ENCODE data around the gene TUB.

Gene TUB

GRCh38 chr11:8069771-8070170, 11.2 kb upstream of the TUB start:
- Mint-ChIP-seq H3K27me3 (peaks cover 22% of the 10 kb centered on the region), H3K9me3 (no peaks in the 10 kb centered on the region), H3K4me1 (ENCODE audit: low read depth) (no peaks in the 10 kb centered on the region), H3K4me3 (no peak overlapping the region), H3K27ac (no peak overlapping the region), H3K36me3 (ENCODE audit: low read depth) (no peaks in the 10 kb centered on the region)
- intact Hi-C loops (cut with micrococcal nuclease) = no loop called here

DNA sequence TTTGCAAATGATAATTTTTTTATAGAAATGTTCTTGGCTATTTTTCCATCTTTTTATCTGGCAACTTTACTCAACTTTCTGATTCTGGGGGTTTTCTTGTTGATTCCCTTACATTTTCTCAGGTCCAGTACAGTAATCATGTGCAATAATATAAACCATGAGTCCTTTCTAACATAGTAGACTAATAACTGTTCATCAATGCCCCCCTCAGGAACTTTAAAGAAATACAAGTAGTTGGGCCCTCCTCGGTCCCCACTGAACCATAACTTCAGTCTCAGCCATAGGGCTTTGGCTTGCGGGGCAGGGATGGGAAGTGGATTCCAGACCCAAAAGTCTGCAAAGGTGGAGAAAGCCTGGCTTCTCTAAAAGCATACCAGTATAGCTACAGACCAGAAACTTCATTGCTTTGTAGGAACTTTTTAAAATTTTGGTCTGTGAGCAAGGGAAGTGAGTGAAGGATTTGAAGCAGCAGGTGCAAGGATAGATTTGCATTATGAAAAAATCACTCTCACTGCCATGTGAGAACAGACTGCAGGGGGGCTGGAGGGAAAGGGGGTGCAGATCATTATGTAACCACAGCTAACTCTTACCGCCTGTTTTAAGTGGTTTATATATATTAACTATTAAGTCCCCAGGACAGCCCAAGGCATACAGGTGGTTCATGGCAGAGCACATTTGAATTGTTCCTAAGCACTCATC, 10.4 kb upstream of the TUB start:
- H3K9me3 Mint-ChIP-seq = no peaks in the 10 kb centered on the region
- H3K27me3 Mint-ChIP-seq = peaks cover 22% of the 10 kb centered on the region
- no peak overlapping the region for H3K27ac Mint-ChIP-seq
- H3K4me3 Mint-ChIP-seq = no peak overlapping the region
- H3K4me1 Mint-ChIP-seq (ENCODE audit: low read depth) = no peaks in the 10 kb centered on the region
- intact Hi-C loops (cut with micrococcal nuclease) = no loop called here
- H3K36me3 Mint-ChIP-seq (ENCODE audit: low read depth) = no peaks in the 10 kb centered on the region

- no peaks in the 10 kb centered on the region for H3K36me3 Mint-ChIP-seq (ENCODE audit: low read depth)
- H3K9me3 Mint-ChIP-seq = no peaks in the 10 kb centered on the region
- H3K4me3 Mint-ChIP-seq = no peak overlapping the region
- H3K4me1 Mint-ChIP-seq (ENCODE audit: low read depth) = no peaks in the 10 kb centered on the region
- peaks cover 20% of the 10 kb centered on the region for H3K27me3 Mint-ChIP-seq
- H3K27ac Mint-ChIP-seq = no peak overlapping the region
- intact Hi-C loops (cut with micrococcal nuclease) = no loop called here
Observed at GRCh38 chr11:8071616-8072581, 9.1 kb upstream of the TUB start.

DNA sequence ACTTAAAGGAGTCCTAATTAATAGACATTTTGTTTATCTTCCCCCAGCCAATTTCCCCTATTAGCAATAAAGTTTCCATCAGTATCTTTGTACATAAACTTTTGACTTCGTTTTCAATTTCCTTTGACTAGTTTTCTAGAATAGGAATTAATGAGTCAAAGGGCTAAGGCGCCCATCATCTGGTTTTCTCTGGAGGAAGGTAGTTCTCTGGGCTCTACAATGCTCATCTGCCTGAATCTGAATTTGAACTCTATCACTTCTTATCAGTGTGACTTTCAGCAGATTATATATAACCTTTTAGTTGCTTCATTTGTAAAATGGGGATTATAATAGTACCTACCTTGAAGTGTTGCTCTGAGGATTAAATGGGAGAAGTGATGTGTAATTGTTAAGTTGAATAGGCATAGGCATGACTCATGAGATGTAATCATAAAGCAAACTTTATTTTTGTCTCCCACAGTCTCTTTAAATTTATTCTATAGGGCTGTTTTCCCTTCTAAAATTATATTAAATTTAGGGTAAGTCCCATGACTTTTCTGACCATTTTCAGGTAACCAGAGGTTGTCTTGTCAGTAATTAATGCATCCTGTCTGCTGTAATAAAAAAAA, 5.8 kb upstream of the TUB start:
- intact Hi-C loops (cut with micrococcal nuclease) = no loop called here
- H3K4me1 Mint-ChIP-seq (ENCODE audit: low read depth) = no peaks in the 10 kb centered on the region
- H3K27me3 Mint-ChIP-seq = peaks cover 26% of the 10 kb centered on the region
- no peak overlapping the region for H3K27ac Mint-ChIP-seq
- no peak overlapping the region for H3K4me3 Mint-ChIP-seq
- H3K36me3 Mint-ChIP-seq (ENCODE audit: low read depth) = no peaks in the 10 kb centered on the region
- H3K9me3 Mint-ChIP-seq = no peaks in the 10 kb centered on the region

DNA sequence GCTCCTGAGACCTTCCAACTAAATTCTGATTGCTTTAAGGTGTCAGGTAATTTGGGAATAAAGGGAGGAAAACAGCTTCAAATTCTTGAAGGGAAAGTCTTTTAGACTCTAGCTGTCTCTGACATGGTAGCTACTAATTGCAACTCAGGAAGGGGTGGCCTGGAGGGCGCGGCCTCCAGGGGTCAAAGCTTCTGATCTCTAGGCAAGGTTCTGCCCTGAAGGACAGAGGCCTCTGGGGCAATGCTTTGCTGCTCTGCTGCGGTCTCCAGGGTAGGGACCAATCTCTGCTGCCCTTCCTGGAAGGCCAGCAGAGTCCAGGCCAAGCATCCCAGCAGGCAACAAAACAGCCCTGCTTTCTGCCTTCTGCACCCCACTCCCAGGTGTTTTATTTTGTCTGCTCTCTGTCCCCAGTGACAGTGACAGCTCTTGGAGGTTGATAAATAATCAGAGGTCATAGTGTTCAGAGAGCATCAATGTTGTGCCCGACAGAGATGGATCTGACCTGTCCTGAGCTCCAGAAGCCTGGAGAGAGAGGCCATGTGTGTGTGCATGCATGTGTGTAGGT, 1.8 kb upstream of the TUB start:
- H3K4me1 Mint-ChIP-seq (ENCODE audit: low read depth) = no peaks in the 10 kb centered on the region
- H3K4me3 Mint-ChIP-seq = no peak overlapping the region
- no peaks in the 10 kb centered on the region for H3K9me3 Mint-ChIP-seq
- no peaks in the 10 kb centered on the region for H3K36me3 Mint-ChIP-seq (ENCODE audit: low read depth)
- no peak overlapping the region for H3K27ac Mint-ChIP-seq
- H3K27me3 Mint-ChIP-seq = peaks cover 49% of the 10 kb centered on the region
- intact Hi-C loops (cut with micrococcal nuclease) = no loop called here

DNA sequence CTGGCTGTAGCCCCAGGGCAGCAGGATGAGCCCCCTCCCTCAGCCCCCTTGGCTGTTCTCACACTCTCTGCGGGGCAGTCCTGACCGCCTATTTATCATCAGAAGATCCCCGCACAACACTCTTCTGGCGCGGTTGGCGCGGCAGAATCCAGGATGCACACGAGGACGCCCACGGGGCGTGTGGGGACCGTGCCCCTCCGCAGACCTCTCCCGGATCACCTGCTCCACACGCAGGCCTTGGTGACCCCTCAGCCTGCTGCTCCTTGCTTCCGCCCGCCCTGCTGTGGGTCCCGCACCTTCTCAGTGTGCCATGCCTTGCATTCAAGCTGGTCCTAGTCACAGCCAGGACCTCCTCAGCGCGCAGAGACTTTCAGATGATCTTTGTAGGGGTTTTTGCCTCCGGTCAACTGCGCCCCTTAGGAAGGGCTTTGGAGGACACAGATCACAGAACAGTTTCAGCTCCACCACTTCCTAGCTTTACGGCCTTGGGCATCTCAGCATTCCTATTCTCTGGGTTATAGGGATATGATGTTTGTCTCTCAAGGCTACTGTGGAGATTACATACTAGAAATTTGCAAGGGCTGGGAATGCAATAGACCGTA, 841 bp upstream of the TUB start:
- no peaks in the 10 kb centered on the region for H3K4me1 Mint-ChIP-seq (ENCODE audit: low read depth)
- intact Hi-C loops (cut with micrococcal nuclease) = no loop called here
- no peak overlapping the region for H3K4me3 Mint-ChIP-seq
- no peaks in the 10 kb centered on the region for H3K36me3 Mint-ChIP-seq (ENCODE audit: low read depth)
- no peaks in the 10 kb centered on the region for H3K9me3 Mint-ChIP-seq
- H3K27me3 Mint-ChIP-seq = peaks cover 51% of the 10 kb centered on the region
- H3K27ac Mint-ChIP-seq = no peak overlapping the region

DNA sequence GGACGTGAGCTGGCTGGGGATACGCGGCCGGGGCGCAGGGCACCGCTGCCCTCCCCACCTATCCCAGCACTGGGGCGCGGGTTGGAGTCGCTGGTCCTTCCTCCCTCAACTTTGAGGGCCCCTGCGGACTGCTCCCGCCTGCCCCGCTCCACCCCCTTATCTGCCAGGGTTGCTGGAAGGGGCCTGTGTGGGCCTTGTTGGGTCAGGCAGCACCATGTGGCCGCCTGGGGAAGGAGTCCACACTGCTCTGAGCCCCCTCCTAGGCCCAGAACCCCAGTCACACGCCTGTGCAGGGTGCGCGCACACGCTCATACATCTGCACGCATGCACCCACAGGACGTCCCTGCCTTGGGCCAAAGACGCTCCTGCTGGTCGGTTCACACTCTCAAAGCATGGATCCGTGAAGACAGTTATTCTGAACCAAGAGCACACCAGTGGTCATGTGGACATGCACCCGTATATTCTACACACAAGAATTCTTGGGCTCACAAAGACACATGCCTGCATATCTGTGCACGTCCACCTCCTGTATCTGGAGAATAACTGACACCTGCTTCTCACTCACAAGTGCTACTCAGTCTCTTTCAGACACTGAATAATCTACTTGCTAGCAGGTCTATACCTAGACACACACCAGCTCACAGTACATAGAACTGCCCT, 710 bp downstream of the TUB start:
- no peaks in the 10 kb centered on the region for H3K4me1 Mint-ChIP-seq (ENCODE audit: low read depth)

DNA sequence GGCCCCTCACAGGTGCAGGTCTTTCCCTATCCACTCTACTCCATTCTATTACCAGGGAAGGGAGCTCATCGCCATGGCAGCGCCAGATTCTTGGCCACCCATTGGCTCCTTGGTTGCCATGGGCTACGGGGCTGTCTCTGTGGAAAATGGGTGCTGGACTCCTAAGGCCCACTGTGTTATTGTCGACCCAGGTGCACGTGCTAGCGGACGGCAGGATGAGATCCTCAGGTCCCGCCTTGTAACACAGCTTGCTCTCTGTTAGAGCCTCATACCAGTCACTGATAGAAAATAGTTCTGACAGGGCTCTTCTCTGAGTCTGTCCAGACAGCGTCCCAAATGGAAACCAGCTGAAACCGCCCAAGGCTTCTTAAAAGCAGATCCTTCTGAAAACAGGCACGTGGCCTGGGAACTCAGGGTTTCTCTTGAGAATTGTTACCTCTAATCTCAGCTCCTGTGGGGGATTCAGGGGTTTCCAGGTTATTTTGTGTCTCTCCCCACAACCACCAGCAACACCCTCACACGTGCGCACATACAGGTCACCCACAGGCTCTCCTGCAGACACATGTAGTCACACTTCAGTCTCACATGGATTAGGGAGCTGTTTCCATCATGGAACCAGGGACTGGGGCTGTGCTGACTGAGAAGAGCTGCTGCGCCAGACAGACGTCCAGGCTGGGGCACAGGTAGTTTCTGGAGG, 1.5 kb downstream of the TUB start:
- Mint-ChIP-seq H3K4me1 (ENCODE audit: low read depth) (no peaks in the 10 kb centered on the region), H3K27me3 (peaks cover 54% of the 10 kb centered on the region), H3K4me3 (no peak overlapping the region), H3K9me3 (no peaks in the 10 kb centered on the region), H3K27ac (no peak overlapping the region), H3K36me3 (ENCODE audit: low read depth) (no peaks in the 10 kb centered on the region)
- intact Hi-C loops (cut with micrococcal nuclease) = no loop called here

More for the DNA sequence above, 710 bp downstream of the TUB start:
- H3K4me3 Mint-ChIP-seq = no peak overlapping the region
- H3K27ac Mint-ChIP-seq = no peak overlapping the region
- intact Hi-C loops (cut with micrococcal nuclease) = no loop called here
- H3K36me3 Mint-ChIP-seq (ENCODE audit: low read depth) = no peaks in the 10 kb centered on the region
- no peaks in the 10 kb centered on the region for H3K9me3 Mint-ChIP-seq
- peaks cover 54% of the 10 kb centered on the region for H3K27me3 Mint-ChIP-seq

DNA sequence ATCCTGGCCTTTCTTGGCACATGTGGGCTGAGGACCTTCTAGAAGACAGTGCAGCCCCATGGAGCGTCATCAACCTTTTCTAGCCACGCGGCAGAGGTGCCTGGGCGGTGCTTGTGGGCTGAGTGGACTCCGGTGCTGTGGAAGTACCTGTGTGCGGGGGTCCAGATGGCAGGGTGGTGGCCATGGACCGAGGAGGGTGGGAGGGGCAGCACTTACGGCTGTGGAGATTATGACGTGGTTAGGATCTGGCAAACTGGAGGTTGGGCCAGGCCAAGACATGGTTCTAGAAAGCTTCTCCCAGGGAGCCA, 2.0 kb downstream of the TUB start:
- Mint-ChIP-seq H3K36me3 (ENCODE audit: low read depth) (no peaks in the 10 kb centered on the region), H3K27me3 (peaks cover 54% of the 10 kb centered on the region), H3K9me3 (no peaks in the 10 kb centered on the region), H3K27ac (no peak overlapping the region), H3K4me1 (ENCODE audit: low read depth) (no peaks in the 10 kb centered on the region), H3K4me3 (no peak overlapping the region)
- intact Hi-C loops (cut with micrococcal nuclease) = no loop called here

- peaks cover 50% of the 10 kb centered on the region for H3K27me3 Mint-ChIP-seq
- no peaks in the 10 kb centered on the region for H3K4me1 Mint-ChIP-seq (ENCODE audit: low read depth)
- no peaks in the 10 kb centered on the region for H3K9me3 Mint-ChIP-seq
- no peak overlapping the region for H3K27ac Mint-ChIP-seq
- no peaks in the 10 kb centered on the region for H3K36me3 Mint-ChIP-seq (ENCODE audit: low read depth)
- H3K4me3 Mint-ChIP-seq = no peak overlapping the region
- intact Hi-C loops (cut with micrococcal nuclease) = no loop called here
Observed at GRCh38 chr11:8083871-8084281, 2.9 kb downstream of the TUB start.

- intact Hi-C loops (cut with micrococcal nuclease) = no loop called here
- Mint-ChIP-seq H3K4me3 (no peak overlapping the region), H3K9me3 (no peaks in the 10 kb centered on the region), H3K36me3 (ENCODE audit: low read depth) (no peaks in the 10 kb centered on the region), H3K27me3 (peaks cover 45% of the 10 kb centered on the region), H3K4me1 (ENCODE audit: low read depth) (no peaks in the 10 kb centered on the region), H3K27ac (no peak overlapping the region)
Observed at GRCh38 chr11:8084352-8084751, 3.3 kb downstream of the TUB start.

- Mint-ChIP-seq H3K27me3 (peaks cover 39% of the 10 kb centered on the region), H3K4me1 (ENCODE audit: low read depth) (no peaks in the 10 kb centered on the region)
Observed at GRCh38 chr11:8085011-8085645, 4.1 kb downstream of the TUB start.

More at GRCh38 chr11:8085011-8085645, 4.1 kb downstream of the TUB start:
- intact Hi-C loops (cut with micrococcal nuclease) = no loop called here
- Mint-ChIP-seq H3K9me3 (no peaks in the 10 kb centered on the region), H3K4me3 (no peak overlapping the region), H3K27ac (no peak overlapping the region), H3K36me3 (ENCODE audit: low read depth) (no peaks in the 10 kb centered on the region)

All from dendritic cell treated with granulocyte-macrophage colony-stimulating factor and Interleukin-4, amounts not matched to agents 40 ng/mL and 50 ng/mL, for 4 days (primary cell).